Activated CD8-positive, alpha-beta memory T cell treated with anti-CD3 and anti-CD28 coated beads for 24 hours (primary cell): ENCODE data around the gene FRAT2.

Experiments
- DNase-seq: peaks from one replicate; pipeline ENCODE4 v3.0.0-alpha.2; 2020

FRAT2 gene

GRCh38 chr10:97323501-97323900 lies 11.0 kb downstream of the FRAT2 start:
- no peak for DNase-seq

GRCh38 chr10:97321804-97322190 lies 12.7 kb downstream of the FRAT2 start:
- DNase-seq, result no peak

- DNase-seq, result peak; percentile 64
These were observed 13.3 kb downstream of the FRAT2 start for GRCh38 chr10:97321032-97321803.

GRCh38 chr10:97320480-97321031 lies 14.0 kb downstream of the FRAT2 start:
- DNase-seq, result peak; percentile 76

- peak; percentile 85 for DNase-seq
These were observed 14.7 kb downstream of the FRAT2 start for GRCh38 chr10:97319671-97320479.

- peak; percentile 98 for DNase-seq
These were observed 15.5 kb downstream of the FRAT2 start, which contains the start of gene FRAT1 for GRCh38 chr10:97318772-97319651. Gene FRAT1 (plus strand): TSS chr10:97319271. CDS start chr10:97319454, 183 bp downstream.

GRCh38 chr10:97314671-97315070 lies 19.9 kb downstream of the FRAT2 start:
- DNase-seq, result no peak

GRCh38 chr10:97312897-97313296 lies 21.6 kb downstream of the FRAT2 start:
- DNase-seq, result no peak

GRCh38 chr10:97311111-97311626 lies 23.4 kb downstream of the FRAT2 start:
- DNase-seq, result no peak

GRCh38 chr10:97307866-97308780 lies 26.4 kb downstream of the FRAT2 start:
- DNase-seq, result no peak

GRCh38 chr10:97307441-97307840 lies 27.1 kb downstream of the FRAT2 start:
- DNase-seq, result no peak

- no peak for DNase-seq
These were observed 32.3 kb downstream of the FRAT2 start for GRCh38 chr10:97302088-97302791.

- DNase-seq, result no peak
These were observed 33.5 kb downstream of the FRAT2 start for GRCh38 chr10:97300980-97301379.

GRCh38 chr10:97298223-97298571 lies 36.3 kb downstream of the FRAT2 start:
- no peak for DNase-seq

GRCh38 chr10:97297556-97298222 lies 36.8 kb downstream of the FRAT2 start:
- DNase-seq, result no peak

GRCh38 chr10:97292862-97293198 lies 41.7 kb downstream of the FRAT2 start:
- DNase-seq, result no peak

- peak; percentile 90 for DNase-seq
These were observed 42.2 kb downstream of the FRAT2 start, which contains the start of gene ARHGAP19 for GRCh38 chr10:97292097-97292861. Gene ARHGAP19 (minus strand): TSS chr10:97292637. CDS start chr10:97292627, 10 bp downstream.

- peak; percentile 44 for DNase-seq
These were observed 43.0 kb downstream of the FRAT2 start for GRCh38 chr10:97291357-97292096.
